ENCODE measurements around the gene EBP.
A peak's percentile ranks its signal among the peaks of the same experiment; 100 is the strongest.
"Not testable (repeated sequence)": the region's sequence is repeated elsewhere in the genome, so short reads cannot be mapped to it uniquely, and the experiment has no call there.

The EBP gene

DNA sequence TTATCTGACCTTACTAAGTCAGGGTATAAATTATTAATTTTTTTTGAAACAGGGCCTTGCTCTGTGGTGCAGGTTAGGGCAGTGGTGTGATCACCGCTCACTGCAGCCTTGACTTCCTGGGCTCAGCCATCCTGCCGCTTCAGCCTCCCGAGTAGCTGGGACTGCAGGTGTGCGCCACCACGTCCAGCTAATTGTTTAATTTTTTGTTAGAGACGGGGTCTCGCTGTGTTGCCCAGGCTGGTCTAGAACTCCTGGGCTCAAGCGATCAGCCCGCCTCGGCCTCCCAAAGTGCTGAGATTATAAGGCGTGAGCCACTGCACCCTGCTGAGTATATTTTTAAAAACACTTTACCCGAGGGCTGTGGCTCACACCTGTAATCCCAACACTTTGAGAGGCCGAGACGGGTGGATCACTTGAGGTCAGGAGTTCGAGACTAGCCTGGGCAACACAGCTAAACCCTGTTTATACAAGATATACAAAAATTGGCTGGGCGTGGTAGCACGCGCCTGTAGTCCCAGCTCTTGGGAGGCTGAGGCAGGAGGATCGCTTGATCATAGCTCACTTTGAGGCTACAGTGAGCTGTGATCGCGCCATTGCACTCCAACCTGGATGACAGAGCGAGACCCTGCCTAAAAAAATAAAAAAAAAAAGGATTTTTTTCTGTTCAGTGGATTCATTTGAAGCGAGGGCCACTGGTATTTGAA is 17.2 kb downstream of the EBP start:
- H3K27ac ChIP-seq = peak overlapping the region; percentile 63

GRCh38 chrX:48539345-48540027 is 17.9 kb downstream of the EBP start, which contains the start of gene TBC1D25:
Gene TBC1D25, plus strand, starts transcription at chrX:48539714. Its CDS starts 84 bp downstream, at chrX:48539798.
- H3K27ac ChIP-seq = peak within 1 kb of the TSS; percentile 63
- TF ChIP-seq, protein P1, sequence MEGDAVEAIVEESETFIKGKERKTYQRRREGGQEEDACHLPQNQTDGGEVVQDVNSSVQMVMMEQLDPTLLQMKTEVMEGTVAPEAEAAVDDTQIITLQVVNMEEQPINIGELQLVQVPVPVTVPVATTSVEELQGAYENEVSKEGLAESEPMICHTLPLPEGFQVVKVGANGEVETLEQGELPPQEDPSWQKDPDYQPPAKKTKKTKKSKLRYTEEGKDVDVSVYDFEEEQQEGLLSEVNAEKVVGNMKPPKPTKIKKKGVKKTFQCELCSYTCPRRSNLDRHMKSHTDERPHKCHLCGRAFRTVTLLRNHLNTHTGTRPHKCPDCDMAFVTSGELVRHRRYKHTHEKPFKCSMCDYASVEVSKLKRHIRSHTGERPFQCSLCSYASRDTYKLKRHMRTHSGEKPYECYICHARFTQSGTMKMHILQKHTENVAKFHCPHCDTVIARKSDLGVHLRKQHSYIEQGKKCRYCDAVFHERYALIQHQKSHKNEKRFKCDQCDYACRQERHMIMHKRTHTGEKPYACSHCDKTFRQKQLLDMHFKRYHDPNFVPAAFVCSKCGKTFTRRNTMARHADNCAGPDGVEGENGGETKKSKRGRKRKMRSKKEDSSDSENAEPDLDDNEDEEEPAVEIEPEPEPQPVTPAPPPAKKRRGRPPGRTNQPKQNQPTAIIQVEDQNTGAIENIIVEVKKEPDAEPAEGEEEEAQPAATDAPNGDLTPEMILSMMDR (IDR thresholded peaks at IDR 0.05) = peak; percentile 64
- TF ChIP-seq ZFX (IDR thresholded peaks at IDR 0.05; ENCODE audit: borderline replicate concordance) = no peak

More for the DNA sequence above, 17.2 kb downstream of the EBP start:
- TF ChIP-seq, protein P1 (IDR thresholded peaks at IDR 0.05) = no peak

GRCh38 chrX:48540028-48540375 is 18.4 kb downstream of the EBP start:
- TF ChIP-seq, protein P1 (IDR thresholded peaks at IDR 0.05) = no peak; the same call in 1 of the 2 replicates
- TF ChIP-seq ZFX (IDR thresholded peaks at IDR 0.05; ENCODE audit: borderline replicate concordance) = no peak
- peak overlapping the region; percentile 63 for H3K27ac ChIP-seq

DNA sequence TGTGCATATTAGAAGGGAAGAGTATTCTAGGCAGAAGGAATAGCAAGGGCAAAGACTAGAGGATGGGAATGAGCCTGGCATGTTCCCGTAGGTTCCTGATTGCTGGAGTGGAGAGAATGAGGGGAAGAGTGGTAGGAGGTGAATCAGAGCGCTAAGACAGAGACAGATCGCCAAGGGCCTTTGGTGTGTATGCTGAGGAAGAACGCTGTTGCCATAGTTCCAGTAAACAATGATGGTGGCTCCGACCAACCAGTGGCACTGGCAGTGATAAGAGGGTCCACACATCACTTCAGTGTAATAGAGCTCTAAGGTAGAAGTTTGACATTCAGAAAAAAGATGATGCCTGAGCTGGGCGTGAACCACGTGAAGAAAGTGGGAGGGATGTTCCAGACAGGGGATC is 18.9 kb downstream of the EBP start:
- H3K27ac ChIP-seq = peak overlapping the region; percentile 63; the same call in 1 of the 2 replicates
- TF ChIP-seq ZFX (IDR thresholded peaks at IDR 0.05; ENCODE audit: borderline replicate concordance) = no peak
- TF ChIP-seq, protein P1 (IDR thresholded peaks at IDR 0.05) = no peak

DNA sequence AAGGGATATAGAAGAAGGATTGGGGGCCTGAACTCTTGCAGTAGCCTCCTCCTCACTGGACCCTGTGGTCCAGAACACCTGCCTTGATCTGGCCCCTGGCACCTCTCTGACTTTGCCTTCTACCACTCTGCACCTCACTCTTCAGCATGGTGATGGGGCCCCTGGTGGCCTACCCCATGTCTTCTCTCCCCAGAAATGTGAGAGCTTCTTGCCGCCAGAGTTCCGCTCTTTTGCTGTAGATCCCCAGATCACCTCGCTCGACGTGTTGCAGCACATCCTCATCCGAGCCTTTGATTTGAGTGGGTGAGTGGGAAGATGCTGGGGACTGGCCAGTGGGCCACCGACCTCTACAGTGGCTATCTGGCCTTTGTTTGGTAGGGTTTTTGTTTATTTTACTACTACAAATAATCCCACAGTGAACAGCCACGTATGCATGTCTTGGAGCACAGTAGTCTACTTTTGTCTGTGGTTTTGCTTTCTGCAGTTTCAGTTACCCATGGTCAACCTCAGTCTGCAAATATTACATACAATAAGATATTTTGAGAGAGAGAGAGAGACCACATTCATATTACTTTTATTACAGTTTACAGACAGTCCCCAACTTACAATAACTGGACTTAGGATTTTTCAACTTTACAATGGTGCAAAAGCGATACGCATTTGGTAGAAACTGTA is 19.7 kb downstream of the EBP start:
- TF ChIP-seq, protein P1 (IDR thresholded peaks at IDR 0.05) = no peak
- no peak for TF ChIP-seq ZFX (IDR thresholded peaks at IDR 0.05; ENCODE audit: borderline replicate concordance)
- H3K27ac ChIP-seq = no peak overlapping the region

- no peak overlapping the region for H3K27ac ChIP-seq
- TF ChIP-seq, protein P1 (IDR thresholded peaks at IDR 0.05) = no peak
- no peak for TF ChIP-seq ZFX (IDR thresholded peaks at IDR 0.05; ENCODE audit: borderline replicate concordance)
These were observed 27.3 kb downstream of the EBP start for GRCh38 chrX:48548871-48549270.

DNA sequence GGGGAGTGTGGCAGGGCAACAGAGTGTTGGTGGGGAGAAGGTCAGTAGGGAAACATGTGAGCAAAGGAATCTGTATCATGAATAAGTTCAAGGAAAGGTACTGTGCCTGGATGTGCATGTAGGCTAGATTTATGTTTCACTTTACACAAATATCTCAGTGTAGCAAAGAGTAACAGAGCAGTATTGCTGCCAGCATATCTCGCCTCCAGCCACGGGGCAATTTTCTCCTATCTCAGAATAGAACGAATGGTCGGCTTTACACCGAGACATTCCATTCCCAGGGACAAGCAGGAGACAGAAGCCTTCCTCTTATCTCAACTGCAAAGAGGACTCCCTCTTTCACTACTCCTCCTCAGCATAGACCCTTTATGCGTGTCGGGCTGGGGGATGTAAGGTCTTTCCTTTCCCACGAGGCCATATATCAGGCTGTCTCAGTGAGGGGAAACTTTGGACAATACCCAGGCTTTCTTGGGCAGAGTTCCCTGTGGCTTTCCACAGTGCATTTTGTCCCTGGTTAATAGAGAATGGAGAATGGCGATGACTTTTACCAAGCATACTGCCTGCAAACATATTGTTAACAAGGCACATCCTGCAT is 34.2 kb downstream of the EBP start:
- H3K27ac ChIP-seq = not testable (repeated sequence)
